CD4-positive, alpha-beta T cell (primary cell): ENCODE data around the gene ADAP2. TPM values are rescaled to one million over a fixed set of nuclear protein-coding genes. Genes with fewer than 3 reads are reported as not detected.
A peak's percentile ranks its signal among the peaks of the same experiment; 100 is the strongest.

ENCODE experiments used
- ATAC-seq: fragments of 200-7000 bp; cut with Tn5 transposase; one replicate; pipeline ENCODE4 v1.10.0; 2022; ENCODE audit warnings: mild to moderate bottlenecking; ENCODE audit not compliant: poor library complexity
- CTCF ChIA-PET: fragments of 350-600 bp; sonication (Branson Sonifier 250); formaldehyde crosslinking; loops from one replicate; lab custom pipeline; 2021; ENCODE audit warnings: antibody characterized with exemption, inconsistent platforms; lab: Charles Lee
- POLR2A ChIA-PET: fragments of 350-600 bp; sonication (Branson Sonifier 250); formaldehyde crosslinking; loops from one replicate; lab custom pipeline; 2021; ENCODE audit warnings: antibody characterized with exemption, inconsistent platforms; lab: Charles Lee
- DNase-seq, 14 experiments: peaks; one replicate each; pipeline ENCODE4 v3.0.0-alpha.2; 2013 to 2020; ENCODE audit warnings: mixed read lengths in 2 of 14
- H3K27ac ChIP-seq, 2 donors: one replicate each; pipeline versions ENCODE4 v1.5.1 to v1.7.0; 2013; ENCODE audit warnings: low read length in 2 of 2, low read depth in 1 of 2, mild to moderate bottlenecking in 1 of 2
- H3K27me3 ChIP-seq, 2 experiments: 1 replicate in 1 of 2; 2 replicates in 1 of 2; pipeline versions ENCODE4 v1.6.1 to v1.7.0; 2013; ENCODE audit warnings: low read length in 2 of 2, control low read depth in 1 of 2, mild to moderate bottlenecking in 1 of 2, moderate library complexity in 1 of 2; ENCODE audit not compliant: insufficient read depth in 2 of 2, control insufficient read depth in 1 of 2
- H3K36me3 ChIP-seq: one replicate; pipeline ENCODE4 v1.6.1; 2013; ENCODE audit warnings: low read length, control low read depth; ENCODE audit not compliant: insufficient read depth
- H3K4me1 ChIP-seq: one replicate; pipeline ENCODE4 v1.6.1; 2013; ENCODE audit warnings: low read length, control low read depth; ENCODE audit not compliant: insufficient read depth
- H3K4me3 ChIP-seq: one replicate; pipeline ENCODE4 v1.5.1; 2013; ENCODE audit warnings: mild to moderate bottlenecking, low read length, moderate library complexity
- H3K9me3 ChIP-seq, 2 experiments: 1 replicate in 1 of 2; 2 replicates in 1 of 2; pipeline versions ENCODE4 v1.6.1 to v1.7.0; 2013; ENCODE audit warnings: low read length in 2 of 2, mild to moderate bottlenecking in 2 of 2, control low read depth in 1 of 2, moderate library complexity in 1 of 2; ENCODE audit not compliant: control insufficient read depth in 1 of 2, insufficient read depth in 1 of 2
- H3K27ac Mint-ChIP-seq: one replicate; pipeline ENCODE4 v1.8.0; 2020; ENCODE audit warnings: mixed read lengths
- H3K27me3 Mint-ChIP-seq: one replicate; pipeline ENCODE4 v1.8.0; 2021; ENCODE audit warnings: mixed read lengths
- H3K36me3 Mint-ChIP-seq: one replicate; pipeline ENCODE4 v1.8.0; 2021; ENCODE audit warnings: low read depth, mixed read lengths
- H3K4me1 Mint-ChIP-seq: one replicate; pipeline ENCODE4 v1.8.0; 2021; ENCODE audit warnings: low read depth, mixed read lengths
- H3K4me3 Mint-ChIP-seq: one replicate; pipeline ENCODE4 v1.8.0; 2020; ENCODE audit warnings: mild to moderate bottlenecking, mixed read lengths
- H3K9me3 Mint-ChIP-seq: one replicate; pipeline ENCODE4 v1.8.0; 2020; ENCODE audit warnings: mixed read lengths
- intact Hi-C, 2 experiments: fragments of 100-400 bp; cut with DNase I in 1 of 2; cut with micrococcal nuclease in 1 of 2; formaldehyde crosslinking; loops; one replicate each; pipeline versions ENCODE4 v1.15.1 to v1.9.0; 2023 to 2025; cut with DNase I, micrococcal nuclease
- total RNA-seq, 174 experiments: library from RNA in 2 of 174; stranded (reverse) in 2 of 174; gene quantifications; one replicate each; pipeline ENCODE4 v1.2.3 and lab custom pipeline; 2021 to 2026
- TF ChIP-seq, protein P1 (sequence below): fragments of 200-600 bp; IDR thresholded peaks from one replicate; pipeline ENCODE4 v1.8.0; 2022; ENCODE audit warnings: antibody characterized with exemption, mild to moderate bottlenecking

The ADAP2 gene
- total RNA-seq, 2 experiments from 2014 or later, result 1.1 to 1.8 TPM

DNA sequence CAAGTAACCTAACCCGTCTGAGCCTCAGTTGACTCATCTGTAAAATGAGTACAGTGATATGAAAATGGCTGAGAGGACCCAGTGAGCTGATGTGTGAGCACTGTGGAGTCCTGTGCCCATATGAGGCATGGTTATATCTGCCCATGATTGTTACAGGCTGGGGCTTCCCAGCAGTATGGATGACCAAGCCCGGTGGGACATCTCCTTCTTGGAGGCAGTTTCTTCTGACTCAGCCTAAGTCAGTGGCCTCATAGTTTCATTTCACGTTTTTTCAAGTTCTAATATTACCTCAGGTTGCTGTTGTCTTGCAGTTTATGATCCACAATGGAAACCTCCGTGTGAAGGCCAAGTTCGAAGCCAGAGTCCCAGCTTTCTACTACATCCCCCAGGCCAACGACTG is 4.8 kb downstream of the ADAP2 start:
- H3K9me3 Mint-ChIP-seq, result no peaks in the 10 kb centered on the region
- no peaks in the 10 kb centered on the region for H3K36me3 Mint-ChIP-seq
- no peak overlapping the region for H3K4me3 Mint-ChIP-seq
- Histone ChIP-seq H3K27ac (no peak overlapping the region), H3K27me3 (peaks cover 27 to 32% of the 10 kb centered on the region in 2 experiments), H3K36me3 (no peaks in the 10 kb centered on the region), H3K9me3 (peaks cover 0 to 5% of the 10 kb centered on the region in 2 experiments), H3K4me3 (no peak overlapping the region), H3K4me1 (peaks cover 13% of the 10 kb centered on the region)
- peaks cover 7% of the 10 kb centered on the region for H3K4me1 Mint-ChIP-seq
- peaks cover 40% of the 10 kb centered on the region for H3K27me3 Mint-ChIP-seq
- H3K27ac Mint-ChIP-seq, result no peak overlapping the region
- ATAC-seq, result no peak
- POLR2A ChIA-PET, result no interaction called here
- DNase-seq, result peak in 1 of 14 experiments; percentile 22
- CTCF ChIA-PET, result no interaction called here
- TF ChIP-seq, protein P1, sequence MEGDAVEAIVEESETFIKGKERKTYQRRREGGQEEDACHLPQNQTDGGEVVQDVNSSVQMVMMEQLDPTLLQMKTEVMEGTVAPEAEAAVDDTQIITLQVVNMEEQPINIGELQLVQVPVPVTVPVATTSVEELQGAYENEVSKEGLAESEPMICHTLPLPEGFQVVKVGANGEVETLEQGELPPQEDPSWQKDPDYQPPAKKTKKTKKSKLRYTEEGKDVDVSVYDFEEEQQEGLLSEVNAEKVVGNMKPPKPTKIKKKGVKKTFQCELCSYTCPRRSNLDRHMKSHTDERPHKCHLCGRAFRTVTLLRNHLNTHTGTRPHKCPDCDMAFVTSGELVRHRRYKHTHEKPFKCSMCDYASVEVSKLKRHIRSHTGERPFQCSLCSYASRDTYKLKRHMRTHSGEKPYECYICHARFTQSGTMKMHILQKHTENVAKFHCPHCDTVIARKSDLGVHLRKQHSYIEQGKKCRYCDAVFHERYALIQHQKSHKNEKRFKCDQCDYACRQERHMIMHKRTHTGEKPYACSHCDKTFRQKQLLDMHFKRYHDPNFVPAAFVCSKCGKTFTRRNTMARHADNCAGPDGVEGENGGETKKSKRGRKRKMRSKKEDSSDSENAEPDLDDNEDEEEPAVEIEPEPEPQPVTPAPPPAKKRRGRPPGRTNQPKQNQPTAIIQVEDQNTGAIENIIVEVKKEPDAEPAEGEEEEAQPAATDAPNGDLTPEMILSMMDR, result no peak
- intact Hi-C loops, result no loop called here

- H3K27me3 Mint-ChIP-seq, result peaks cover 33% of the 10 kb centered on the region
- ATAC-seq (no peak), DNase-seq (no peak)
- POLR2A ChIA-PET, result no interaction called here
- H3K4me1 ChIP-seq, result peaks cover 3% of the 10 kb centered on the region
- no peaks in the 10 kb centered on the region for H3K9me3 Mint-ChIP-seq
- H3K27me3 ChIP-seq, result peaks cover 18 to 22% of the 10 kb centered on the region in 2 experiments
- no peak overlapping the region for H3K4me3 Mint-ChIP-seq
- H3K9me3 ChIP-seq, result peaks cover 0 to 1% of the 10 kb centered on the region in 2 experiments
- no peaks in the 10 kb centered on the region for H3K36me3 ChIP-seq
- H3K4me1 Mint-ChIP-seq, result peaks cover 3% of the 10 kb centered on the region
- CTCF ChIA-PET, result no interaction called here
- H3K4me3 ChIP-seq, result no peak overlapping the region
- TF ChIP-seq, protein P1, result no peak
- no peak overlapping the region for H3K27ac ChIP-seq
- intact Hi-C loops, result no loop called here
- H3K36me3 Mint-ChIP-seq, result no peaks in the 10 kb centered on the region
- no peak overlapping the region for H3K27ac Mint-ChIP-seq
These were observed 6.0 kb downstream of the ADAP2 start for GRCh38 chr17:30927756-30928155.

DNA sequence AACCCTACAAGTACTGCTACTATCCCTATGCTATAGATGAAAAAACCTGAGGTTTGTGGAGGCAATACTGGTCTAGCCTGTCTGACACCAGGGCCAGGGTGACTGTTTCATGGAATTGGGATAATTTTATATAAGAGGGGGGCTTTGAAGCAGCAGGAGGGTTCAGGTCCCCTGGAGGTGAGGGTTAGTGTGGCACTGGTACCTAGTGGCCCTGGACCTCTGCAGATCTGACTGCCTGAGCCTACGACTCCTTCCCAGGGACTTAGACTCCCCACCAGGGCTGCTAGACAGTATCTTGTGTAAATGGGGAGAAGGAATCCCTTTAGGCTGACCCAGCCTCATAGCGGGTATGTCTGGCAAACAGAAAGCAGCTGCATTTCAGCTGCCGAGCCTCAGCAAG is 6.8 kb downstream of the ADAP2 start:
- CTCF ChIA-PET, result no interaction called here
- TF ChIP-seq, protein P1, result no peak
- ATAC-seq, result no peak
- POLR2A ChIA-PET, result no interaction called here
- peaks cover 15% of the 10 kb centered on the region in 2 experiments for H3K27me3 ChIP-seq
- H3K36me3 Mint-ChIP-seq, result no peaks in the 10 kb centered on the region
- no peak overlapping the region for H3K27ac Mint-ChIP-seq
- H3K27me3 Mint-ChIP-seq, result peaks cover 29% of the 10 kb centered on the region
- intact Hi-C loops, result no loop called here
- H3K4me1 Mint-ChIP-seq, result no peaks in the 10 kb centered on the region
- no peak for DNase-seq
- no peak overlapping the region for H3K27ac ChIP-seq
- H3K4me1 ChIP-seq, result no peaks in the 10 kb centered on the region
- H3K4me3 ChIP-seq, result no peak overlapping the region
- H3K36me3 ChIP-seq, result no peaks in the 10 kb centered on the region
- no peaks in the 10 kb centered on the region for H3K9me3 ChIP-seq
- no peak overlapping the region for H3K4me3 Mint-ChIP-seq
- H3K9me3 Mint-ChIP-seq, result no peaks in the 10 kb centered on the region
